Measurements from ENCODE around the gene PPP2R2D. TPM values are rescaled to one million over a fixed set of nuclear protein-coding genes. Genes with fewer than 3 reads are reported as not detected.

The PPP2R2D gene
- polyA plus RNA-seq, 1 donor (not counting 4 experiments of a cell fraction or from before 2014, with no cell fraction given) = 49.1 TPM

GRCh38 chr10:131981429-131982184 is 80.8 kb downstream of the PPP2R2D start, which contains the start of gene BNIP3:
TSS of gene BNIP3 (minus strand) at chr10:131981923. CDS start at chr10:131981806, 117 bp downstream.
- H3K36me3 ChIP-seq (ENCODE audit: control insufficient read depth in 2 of 2, extremely low read depth in 1 of 2, insufficient read depth in 2 of 2, low read length in 2 of 2) = peaks cover 0 to 5% of the 10 kb centered on the region in 2 experiments
- dilution Hi-C loops (cut with MboI; ENCODE audit: extremely low pct_ligation_motif_present, low sequenced_read_pairs) = no loop called here
- TF ChIP-seq CTCF (optimal IDR thresholded peaks at IDR 0.05 in 1 of 3, IDR thresholded peaks at IDR 0.05 in 1 of 3, conservative IDR thresholded peaks at IDR 0.05 in 1 of 3; ENCODE audit: extremely low read depth in 1 of 3, insufficient read depth in 2 of 3, low read length in 3 of 3) (peak in 1 of 3 experiments; percentile 24), EZH2 (IDR thresholded peaks at IDR 0.05; ENCODE audit: low read length) (no peak)
- FAIRE-seq (no peak), DNase-seq (ENCODE audit: low read depth, low spot score) (peak; percentile 44)
- H4K20me1 ChIP-seq (ENCODE audit: control insufficient read depth, extremely low read depth, insufficient read depth, low read length) = peaks cover 6% of the 10 kb centered on the region
- peaks cover 5% of the 10 kb centered on the region for H3K4me1 ChIP-seq (ENCODE audit: control insufficient read depth, extremely low read depth, insufficient read depth, low read length)
- H3K4me3 ChIP-seq (ENCODE audit: control insufficient read depth in 2 of 3, extremely low read depth in 1 of 3, insufficient read depth in 2 of 3, low read depth in 1 of 3, low read length in 3 of 3) = peak within 1 kb of the TSS; percentile 88 to 96 (median 95)
- H2AFZ ChIP-seq (ENCODE audit: control insufficient read depth, low read length) = peak within 1 kb of the TSS; percentile 62
- peak within 1 kb of the TSS; percentile 81 for H3K9ac ChIP-seq (ENCODE audit: control insufficient read depth, extremely low read depth, insufficient read depth, low read length)
- peaks cover 4% of the 10 kb centered on the region for H3K9me1 ChIP-seq (ENCODE audit: control insufficient read depth, extremely low read depth, insufficient read depth, low read length)
- no peaks in the 10 kb centered on the region for H3K9me3 ChIP-seq (ENCODE audit: control insufficient read depth, low read depth, low read length)
- peak within 1 kb of the TSS; percentile 98 for H3K4me2 ChIP-seq (ENCODE audit: control insufficient read depth, extremely low read depth, insufficient read depth, low read depth, low read length)
- peak within 1 kb of the TSS; percentile 47 for H3K27ac ChIP-seq (ENCODE audit: control insufficient read depth, insufficient read depth, low read length)
- H3K79me2 ChIP-seq (ENCODE audit: control insufficient read depth, insufficient read depth, low read length) = peaks cover 31% of the 10 kb centered on the region
- H3K27me3 ChIP-seq (ENCODE audit: control insufficient read depth, extremely low read depth, insufficient read depth, low read length) = peaks cover 3% of the 10 kb centered on the region

- no peak for FAIRE-seq
- dilution Hi-C loops (cut with MboI; ENCODE audit: extremely low pct_ligation_motif_present, low sequenced_read_pairs) = no loop called here
- no peak for DNase-seq (ENCODE audit: low read depth, low spot score)
- H3K9ac ChIP-seq (ENCODE audit: control insufficient read depth, extremely low read depth, insufficient read depth, low read length) = peak overlapping the region; percentile 81
- H2AFZ ChIP-seq (ENCODE audit: control insufficient read depth, low read length) = peak overlapping the region; percentile 62
- peaks cover 3% of the 10 kb centered on the region for H3K27me3 ChIP-seq (ENCODE audit: control insufficient read depth, extremely low read depth, insufficient read depth, low read length)
- no peak overlapping the region for H3K27ac ChIP-seq (ENCODE audit: control insufficient read depth, insufficient read depth, low read length)
- peaks cover 4% of the 10 kb centered on the region for H3K9me1 ChIP-seq (ENCODE audit: control insufficient read depth, extremely low read depth, insufficient read depth, low read length)
- peak overlapping the region; percentile 62 to 95 (median 88) for H3K4me3 ChIP-seq (ENCODE audit: control insufficient read depth in 2 of 3, extremely low read depth in 1 of 3, insufficient read depth in 2 of 3, low read depth in 1 of 3, low read length in 3 of 3)
- TF ChIP-seq CTCF (optimal IDR thresholded peaks at IDR 0.05 in 1 of 3, IDR thresholded peaks at IDR 0.05 in 1 of 3, conservative IDR thresholded peaks at IDR 0.05 in 1 of 3; ENCODE audit: extremely low read depth in 1 of 3, insufficient read depth in 2 of 3, low read length in 3 of 3) (no peak), EZH2 (IDR thresholded peaks at IDR 0.05; ENCODE audit: low read length) (no peak)
- peaks cover 5% of the 10 kb centered on the region for H3K4me1 ChIP-seq (ENCODE audit: control insufficient read depth, extremely low read depth, insufficient read depth, low read length)
- peak overlapping the region; percentile 56 for H3K4me2 ChIP-seq (ENCODE audit: control insufficient read depth, extremely low read depth, insufficient read depth, low read depth, low read length)
- peaks cover 0 to 3% of the 10 kb centered on the region in 2 experiments for H3K36me3 ChIP-seq (ENCODE audit: control insufficient read depth in 2 of 2, extremely low read depth in 1 of 2, insufficient read depth in 2 of 2, low read length in 2 of 2)
- H3K9me3 ChIP-seq (ENCODE audit: control insufficient read depth, low read depth, low read length) = no peaks in the 10 kb centered on the region
- H3K79me2 ChIP-seq (ENCODE audit: control insufficient read depth, insufficient read depth, low read length) = peaks cover 29% of the 10 kb centered on the region
- peaks cover 6% of the 10 kb centered on the region for H4K20me1 ChIP-seq (ENCODE audit: control insufficient read depth, extremely low read depth, insufficient read depth, low read length)
Measured at GRCh38 chr10:131982185-131982756, 81.5 kb downstream of the PPP2R2D start.

Data from keratinocyte (primary cell).